ENCODE measurements around the gene GRN.

- no peak for TF ChIP-seq CTCF (IDR thresholded peaks at IDR 0.05; ENCODE audit: low read length)
- TF ChIP-seq EZH2 (IDR thresholded peaks at IDR 0.05; ENCODE audit: borderline replicate concordance, low read length), result no peak
Observed at GRCh38 chr17:44386182-44386525, 41.1 kb downstream of the GRN start.

Data from OCI-LY1 (cell line).